HG02884 (cell line): ENCODE measurements around the gene IRGC.

Source experiments
- ATAC-seq: cut with Tn5 transposase; IDR thresholded peaks from one replicate; pipeline ENCODE4 v1.9.1; 2021; ENCODE audit warnings: mild to moderate bottlenecking, moderate library complexity; ENCODE audit not compliant: unreplicated experiment

The IRGC gene

DNA sequence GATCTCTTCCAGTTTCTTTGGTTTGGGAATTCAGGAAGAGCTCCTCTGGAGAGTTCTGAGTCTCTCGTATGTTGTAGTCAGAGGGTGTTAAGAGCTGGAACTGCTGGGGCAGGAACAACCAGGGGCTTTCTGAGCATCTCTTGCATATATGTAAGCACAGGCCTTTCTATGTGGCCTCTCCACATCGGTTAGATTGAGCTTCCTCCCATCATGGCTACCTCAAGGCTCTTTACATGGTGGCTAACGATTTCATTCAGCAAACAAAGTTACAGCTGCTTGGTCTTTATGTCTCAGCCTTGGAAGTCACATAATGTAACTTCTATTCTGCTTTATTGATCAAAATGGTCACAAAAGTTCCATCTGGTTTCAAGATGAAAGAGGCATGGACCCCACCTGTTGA, 25.4 kb upstream of the IRGC start:
- ATAC-seq = no peak

DNA sequence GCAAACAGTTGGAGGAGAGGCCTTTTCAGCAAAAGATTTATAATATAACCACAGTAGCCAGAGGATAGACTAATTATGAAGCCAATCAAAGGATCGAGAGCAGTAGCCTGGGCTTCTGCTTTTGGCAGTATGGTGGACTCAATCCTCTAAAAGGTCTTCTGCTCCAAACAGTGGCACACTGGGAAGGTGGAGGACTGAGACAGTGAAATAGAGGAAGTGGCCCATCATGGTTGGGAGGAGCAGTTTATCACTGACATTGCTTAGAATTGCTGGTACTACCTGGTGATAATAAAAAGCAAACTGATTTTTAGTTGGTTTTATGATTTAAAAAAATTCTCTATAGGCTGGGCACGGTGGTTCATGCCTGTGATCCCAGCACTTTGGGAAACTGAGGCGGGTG, 25.0 kb upstream of the IRGC start:
- ATAC-seq = no peak

GRCh38 chr19:43691755-43692154, 24.1 kb upstream of the IRGC start:
- ATAC-seq = no peak

GRCh38 chr19:43692385-43692784, 23.5 kb upstream of the IRGC start:
- ATAC-seq = no peak

DNA sequence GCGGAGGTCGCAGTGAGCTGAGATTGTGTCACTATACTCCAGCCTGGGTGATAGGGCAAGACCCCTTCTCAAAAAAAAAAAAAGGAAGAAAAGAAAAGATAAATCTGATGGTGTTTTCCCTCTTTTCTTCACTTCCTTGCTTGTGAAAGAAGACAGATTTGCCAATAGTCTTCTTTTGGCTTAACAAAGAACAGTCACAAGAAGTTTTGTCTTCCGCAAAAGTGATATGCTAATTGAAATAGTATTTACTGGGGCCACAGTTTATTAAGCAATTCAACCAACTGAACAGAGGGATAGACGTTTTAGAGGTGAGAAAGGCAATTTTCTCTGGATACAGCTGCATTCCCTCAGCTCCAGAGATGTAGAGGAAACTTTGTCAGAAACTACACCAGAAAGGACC, 23.0 kb upstream of the IRGC start:
- ATAC-seq = no peak

DNA sequence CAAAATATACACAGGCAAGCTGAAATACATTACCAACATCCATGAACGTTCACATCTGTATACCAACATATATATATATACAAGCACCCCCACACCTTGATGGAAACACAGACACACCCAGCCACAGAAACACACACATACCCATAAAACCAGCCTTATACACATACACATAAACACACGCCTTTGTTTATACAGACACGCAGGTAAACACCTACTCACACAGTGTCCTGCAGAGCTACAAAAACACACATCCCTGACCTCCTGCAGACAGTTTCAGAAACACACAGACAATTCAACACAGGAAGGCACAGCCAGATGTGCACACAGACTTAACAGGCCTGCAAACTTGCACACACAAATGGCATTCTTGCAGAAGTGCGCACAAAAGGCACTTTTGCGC, 21.3 kb upstream of the IRGC start:
- ATAC-seq = no peak

DNA sequence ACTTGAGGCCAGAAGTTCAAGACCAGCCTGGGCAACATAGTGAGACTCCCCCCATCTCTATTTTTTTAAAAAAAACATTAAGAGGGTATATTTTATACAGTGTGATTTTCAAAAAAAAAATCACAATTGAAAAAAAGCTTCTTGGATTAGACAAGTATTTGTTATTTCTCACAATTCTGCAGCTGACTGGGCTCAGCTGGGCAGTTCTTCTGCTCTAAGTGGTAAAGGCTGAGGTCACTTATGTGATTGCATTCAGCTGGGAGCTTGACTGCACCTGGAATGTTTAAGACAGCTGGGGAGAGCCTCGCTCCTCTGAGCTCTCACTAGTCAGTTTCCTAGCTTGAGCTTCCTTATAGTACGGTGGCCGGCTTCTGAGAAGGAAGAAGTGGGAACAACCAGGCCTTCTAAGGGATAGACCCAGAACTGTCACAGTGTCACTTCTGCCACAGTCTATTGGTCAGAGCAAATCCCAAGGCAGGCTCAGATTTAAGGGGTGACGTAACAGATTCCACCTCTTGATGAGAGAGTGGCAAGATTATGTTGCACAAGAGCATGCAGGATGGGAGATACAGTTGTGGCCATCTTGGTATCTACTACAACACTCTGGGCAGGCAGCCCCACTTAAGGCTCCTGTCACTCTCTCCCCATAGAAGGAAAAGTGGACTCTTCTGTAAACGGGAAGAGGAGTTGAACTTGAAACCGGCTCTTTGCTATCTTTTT, 19.7 kb upstream of the IRGC start:
- no peak for ATAC-seq

GRCh38 chr19:43697295-43697694, 18.6 kb upstream of the IRGC start:
- no peak for ATAC-seq

DNA sequence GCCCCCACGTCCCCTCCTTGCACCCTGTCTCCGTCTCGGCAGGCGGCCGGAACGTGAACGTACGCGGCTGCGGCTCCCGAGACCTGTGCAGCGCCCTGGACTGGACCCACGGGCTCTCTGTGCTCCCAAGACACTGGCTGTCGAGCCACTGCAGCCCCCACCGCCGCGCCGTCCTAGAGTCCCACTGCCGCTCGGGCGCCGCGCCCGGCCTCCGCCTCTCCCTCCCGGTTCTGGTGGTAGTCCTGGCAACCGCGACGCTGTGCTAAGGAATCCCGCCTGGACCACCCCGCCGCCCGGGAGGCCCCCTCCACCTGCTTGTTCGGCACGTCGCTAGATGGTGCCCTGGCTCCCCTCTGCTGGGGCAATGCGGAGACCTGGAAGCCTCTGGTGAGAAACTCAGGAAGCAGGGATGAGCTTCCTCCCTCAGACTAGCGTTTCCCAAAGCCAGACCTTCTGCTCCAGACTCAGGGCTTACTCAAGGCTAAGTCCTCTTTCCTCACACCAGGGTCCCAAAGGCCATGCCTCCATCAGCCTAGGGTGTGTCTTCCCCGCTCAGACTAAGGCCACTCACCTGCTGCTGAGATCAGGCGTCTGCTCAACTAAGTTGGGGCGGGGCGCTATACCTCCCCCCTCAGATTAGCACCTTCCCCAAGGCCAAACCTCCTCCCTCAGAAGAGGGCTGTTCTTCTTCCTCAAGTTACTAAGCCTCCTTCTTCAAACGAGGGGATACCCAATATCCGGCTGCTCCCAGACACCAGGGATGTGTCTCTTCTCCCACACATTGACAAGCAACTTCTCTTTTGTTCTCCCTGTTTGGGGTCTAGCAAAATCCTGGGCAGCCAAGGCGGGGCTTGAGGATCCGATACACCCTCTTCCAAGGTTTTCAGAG, 16.1 kb upstream of the IRGC start:
- no peak for ATAC-seq

DNA sequence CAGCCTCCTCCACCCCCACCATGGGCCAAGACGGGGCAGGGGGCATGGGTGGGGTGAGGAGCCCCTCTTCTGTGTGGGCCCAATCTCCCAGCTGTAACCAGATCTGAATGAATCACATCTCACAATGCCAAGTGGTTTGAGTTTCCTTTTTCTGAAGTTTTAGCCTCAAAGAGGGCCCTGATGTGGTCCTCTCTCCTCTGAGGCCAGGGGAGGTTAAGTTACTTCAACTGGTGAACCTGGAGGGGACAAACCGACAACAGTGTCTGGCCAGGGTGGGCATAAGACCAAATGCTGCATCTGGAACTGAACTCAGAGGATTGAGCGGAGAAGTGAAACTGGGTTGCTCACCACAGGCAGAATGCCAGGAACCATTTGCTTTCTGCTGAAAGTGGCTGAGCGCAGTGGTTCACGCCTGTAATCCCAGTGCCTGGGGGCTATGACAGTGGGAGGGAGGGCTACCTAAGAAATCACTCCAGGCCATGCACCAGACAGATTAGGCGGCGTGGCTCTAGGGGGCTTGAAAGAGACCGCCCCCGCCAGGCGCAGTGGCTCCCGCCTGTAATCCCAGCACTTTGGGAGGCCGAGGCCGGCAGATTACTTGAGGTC, 15.4 kb upstream of the IRGC start:
- no peak for ATAC-seq

DNA sequence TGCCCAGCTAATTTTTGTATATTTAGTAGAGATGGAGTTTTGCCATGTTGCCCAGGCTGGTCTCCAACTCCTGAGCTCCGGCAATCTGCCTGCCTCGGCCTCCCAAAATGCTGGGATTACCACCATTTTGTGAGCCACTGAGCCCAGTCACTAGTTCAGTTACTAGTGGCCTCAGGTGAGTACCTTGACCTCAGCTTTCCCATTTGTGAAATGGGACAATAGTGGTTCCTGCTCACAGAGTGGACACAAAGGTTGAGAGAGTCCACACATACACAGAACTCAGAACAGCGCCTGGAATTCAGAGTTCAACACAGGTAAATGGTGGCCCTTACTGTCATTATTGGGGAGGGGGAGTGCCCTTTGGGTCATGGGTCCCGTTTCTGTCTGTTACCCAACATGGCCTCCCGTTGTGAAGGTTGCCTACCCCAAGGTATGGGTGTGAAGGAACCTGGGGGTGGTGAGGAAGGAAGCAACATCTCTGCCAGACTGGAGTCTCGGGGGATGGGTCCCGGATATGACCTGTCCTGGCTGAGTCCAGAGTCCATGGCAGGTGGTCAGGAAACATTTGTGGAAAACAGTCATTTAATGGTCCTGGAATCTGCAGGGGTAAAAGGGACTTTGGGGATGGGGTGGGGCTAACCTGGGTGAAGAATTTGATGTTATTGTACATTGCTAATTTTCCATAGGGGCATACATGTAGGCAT, 11.7 kb upstream of the IRGC start:
- ATAC-seq = no peak

DNA sequence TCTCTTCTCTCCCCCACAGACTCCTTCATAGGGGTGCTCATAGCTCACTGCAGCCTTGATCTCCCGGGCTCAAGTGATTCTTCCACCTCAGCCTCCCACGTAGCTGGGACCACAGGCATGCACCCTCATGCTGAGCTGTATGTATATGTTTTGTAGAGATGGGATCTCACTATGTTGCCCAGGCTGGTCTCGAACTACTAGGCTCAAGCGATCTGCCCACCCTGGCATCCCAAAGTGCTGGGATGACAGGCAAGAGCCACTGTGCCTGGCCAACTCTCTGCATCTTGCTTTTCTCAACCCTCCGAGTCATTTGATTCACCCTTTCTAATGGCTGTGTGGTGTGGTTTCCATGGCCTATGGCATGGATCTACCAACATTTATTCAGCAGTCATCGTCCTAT, 10.1 kb upstream of the IRGC start:
- ATAC-seq = no peak

GRCh38 chr19:43707158-43707712, 8.6 kb upstream of the IRGC start:
- ATAC-seq = no peak

DNA sequence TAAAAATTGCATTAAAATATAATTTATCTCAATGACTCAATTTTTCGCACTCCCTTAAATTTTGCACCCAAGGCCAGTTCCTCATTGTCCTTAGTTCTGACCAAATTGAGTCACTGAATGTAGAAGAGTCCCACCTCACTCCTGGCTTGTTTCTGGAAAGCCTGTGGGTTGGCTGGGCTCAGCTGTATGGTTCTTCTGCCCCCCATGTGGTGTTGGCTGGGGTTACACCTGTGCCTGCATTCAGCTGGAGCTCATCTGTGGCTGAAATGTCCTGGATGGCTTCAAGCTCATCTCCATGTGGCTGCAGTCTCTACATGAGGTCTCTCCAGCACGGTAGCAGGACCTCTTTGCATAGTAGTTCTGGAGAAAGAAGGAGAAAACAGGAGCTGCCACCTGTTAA, 7.2 kb upstream of the IRGC start:
- ATAC-seq = no peak

DNA sequence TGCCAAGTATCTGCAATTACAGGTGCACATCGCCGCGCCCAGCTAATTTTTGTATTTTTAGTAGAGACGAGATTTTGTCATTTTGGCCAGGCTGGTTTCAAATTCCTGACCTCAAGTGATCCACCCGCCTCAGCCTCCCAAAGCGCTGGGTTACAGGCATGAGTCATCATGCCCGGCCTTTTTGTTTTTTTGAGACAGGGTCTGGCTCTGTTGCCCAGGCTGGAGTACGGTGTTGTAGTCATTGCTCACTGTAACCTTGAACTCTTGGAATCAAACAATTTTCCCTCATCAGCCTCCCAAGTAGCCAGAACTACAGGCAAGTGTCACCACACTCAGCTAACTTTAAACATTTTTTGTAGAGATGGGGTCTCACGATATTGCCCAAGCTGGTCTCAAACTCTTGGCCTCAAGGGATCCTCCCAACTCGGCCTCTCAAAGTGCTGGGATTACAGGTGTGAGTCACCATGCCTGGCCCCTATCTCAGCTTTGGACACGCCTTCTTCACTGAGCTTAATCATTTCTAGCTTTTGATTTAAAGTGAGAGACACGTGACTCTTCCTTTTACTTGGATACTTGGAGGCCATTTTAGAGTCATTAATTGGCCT, 4.0 kb upstream of the IRGC start:
- ATAC-seq = no peak

DNA sequence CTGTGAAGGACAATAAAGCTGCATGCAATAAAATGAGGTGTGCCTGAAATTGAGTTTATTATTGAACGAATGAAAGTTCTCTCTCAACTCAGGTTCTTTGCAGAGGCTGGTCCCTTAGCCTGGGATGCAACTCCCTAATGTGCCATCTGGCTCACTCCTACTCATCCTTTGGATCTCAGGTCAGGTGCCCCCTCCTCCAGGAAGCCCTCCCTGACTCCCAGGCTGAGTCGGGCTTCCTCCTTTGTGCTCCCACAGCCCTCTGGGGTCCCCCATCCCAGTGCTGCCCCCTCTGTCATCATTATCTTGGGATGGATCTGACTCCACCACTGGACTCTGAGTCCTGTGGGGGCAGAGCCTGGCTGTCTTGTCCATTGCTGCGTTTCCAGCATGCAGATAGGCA, 2.7 kb upstream of the IRGC start:
- no peak for ATAC-seq

DNA sequence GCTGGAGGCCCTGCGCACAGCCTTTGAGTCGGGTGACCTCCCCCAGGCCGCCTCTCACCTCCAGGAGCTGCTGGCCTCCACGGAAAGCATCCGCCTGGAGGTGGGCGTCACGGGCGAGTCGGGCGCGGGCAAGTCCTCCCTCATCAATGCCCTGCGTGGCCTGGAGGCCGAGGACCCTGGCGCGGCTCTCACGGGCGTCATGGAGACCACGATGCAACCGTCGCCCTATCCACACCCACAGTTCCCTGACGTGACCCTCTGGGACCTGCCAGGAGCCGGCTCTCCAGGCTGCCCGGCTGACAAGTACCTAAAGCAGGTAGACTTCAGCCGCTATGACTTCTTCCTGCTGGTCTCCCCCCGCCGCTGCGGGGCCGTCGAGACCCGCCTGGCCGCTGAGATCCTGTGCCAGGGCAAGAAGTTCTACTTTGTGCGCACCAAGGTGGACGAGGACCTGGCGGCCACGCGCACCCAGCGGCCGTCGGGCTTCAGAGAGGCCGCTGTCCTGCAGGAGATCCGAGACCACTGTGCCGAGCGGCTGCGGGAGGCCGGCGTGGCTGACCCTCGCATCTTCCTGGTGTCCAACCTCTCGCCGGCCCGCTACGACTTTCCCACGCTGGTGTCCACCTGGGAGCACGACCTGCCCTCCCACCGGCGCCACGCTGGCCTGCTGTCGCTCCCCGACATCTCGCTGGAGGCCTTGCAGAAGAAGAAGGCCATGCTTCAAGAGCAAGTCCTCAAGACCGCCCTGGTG, 2.9 kb downstream of the IRGC start:
- ATAC-seq = no peak

DNA sequence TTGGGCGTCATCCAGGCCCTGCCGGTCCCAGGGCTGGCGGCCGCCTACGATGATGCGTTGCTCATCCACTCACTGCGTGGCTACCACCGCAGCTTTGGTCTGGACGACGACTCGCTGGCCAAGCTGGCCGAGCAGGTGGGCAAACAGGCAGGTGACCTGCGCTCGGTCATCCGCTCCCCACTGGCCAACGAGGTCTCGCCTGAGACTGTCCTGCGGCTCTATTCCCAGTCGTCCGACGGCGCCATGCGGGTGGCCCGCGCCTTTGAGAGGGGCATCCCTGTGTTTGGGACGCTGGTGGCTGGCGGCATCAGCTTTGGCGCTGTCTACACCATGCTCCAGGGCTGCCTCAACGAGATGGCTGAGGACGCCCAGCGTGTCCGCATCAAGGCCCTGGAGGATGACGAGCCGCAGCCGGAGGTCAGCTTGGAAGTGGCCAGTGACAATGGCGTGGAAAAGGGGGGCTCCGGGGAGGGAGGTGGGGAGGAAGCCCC, 3.5 kb downstream of the IRGC start:
- ATAC-seq = no peak

DNA sequence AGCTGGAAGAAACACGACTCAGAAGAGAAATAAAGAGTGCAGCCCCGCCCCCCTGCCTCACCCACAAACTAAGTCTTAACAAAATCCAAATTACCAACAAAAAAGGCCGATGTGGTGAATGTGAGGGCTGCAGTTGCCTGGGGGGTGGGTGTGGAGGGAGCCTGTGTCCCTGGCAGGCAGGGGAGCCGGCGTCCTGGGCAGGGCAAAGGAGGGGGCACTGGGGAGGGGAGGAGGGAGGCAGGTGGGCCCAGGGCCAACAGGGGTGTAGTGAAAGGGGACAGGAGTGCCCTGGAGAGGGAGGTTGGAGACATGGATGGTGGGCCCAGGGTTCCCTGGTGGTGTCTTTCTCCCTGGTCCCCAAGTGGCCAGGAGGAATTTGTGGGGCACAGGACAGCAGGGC, 4.0 kb downstream of the IRGC start:
- no peak for ATAC-seq

DNA sequence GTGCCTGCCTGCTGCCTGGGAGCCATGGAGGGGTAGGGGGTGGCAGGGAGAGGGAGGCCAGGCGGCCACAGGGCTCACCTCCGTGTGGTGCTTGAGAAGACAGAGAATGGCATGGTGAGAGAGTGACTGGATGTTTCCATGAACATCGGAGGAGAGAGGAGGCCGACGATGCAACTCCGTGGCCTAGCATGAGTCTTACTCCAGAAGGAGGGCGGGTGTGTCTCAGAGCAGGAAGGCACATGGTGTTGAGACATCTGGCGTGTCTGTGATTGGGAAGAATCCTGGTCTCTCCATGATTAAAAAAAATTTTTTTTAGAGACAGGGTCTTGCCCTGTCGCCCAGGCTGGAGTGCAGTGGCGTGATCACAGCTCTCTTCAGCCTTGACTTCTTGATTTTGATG, 5.1 kb downstream of the IRGC start:
- no peak for ATAC-seq
